Coronary artery (tissue), 2 donors: ENCODE data around the gene OXSM.

Source experiments
- DNase-seq: peaks from one replicate; pipeline ENCODE4 v3.0.0-alpha.2; 2017; ENCODE audit warnings: low spot score
- H3K27ac ChIP-seq, 2 donors: fragments of 200-600 bp; sonication (generic); one replicate each; pipeline ENCODE4 v1.5.1; 2016 to 2019
- H3K4me3 ChIP-seq: fragments of 200-600 bp; sonication (generic); 2 replicates; pipeline ENCODE4 v1.5.1; 2016; ENCODE audit warnings: mild to moderate bottlenecking, moderate library complexity
- CTCF ChIP-seq: fragments of 200-600 bp; sonication (generic); IDR thresholded peaks from one replicate; pipeline ENCODE4 v1.5.1; 2019; ENCODE audit warnings: antibody characterized with exemption

OXSM gene

GRCh38 chr3:25789596-25790556 is at the start of gene OXSM:
Gene OXSM (plus strand): TSS chr3:25790090. CDS start chr3:25791021, 931 bp downstream.
- H3K27ac ChIP-seq: peak within 1 kb of the TSS; percentile 89
- no peak for TF ChIP-seq CTCF
- peak within 1 kb of the TSS; percentile 83 for H3K4me3 ChIP-seq
- DNase-seq: peak; percentile 93

- Histone ChIP-seq H3K4me3 (no peak overlapping the region), H3K27ac (no peak overlapping the region)
- no peak for DNase-seq
- no peak for TF ChIP-seq CTCF
Measured at GRCh38 chr3:25744470-25744869, 45.4 kb upstream of the OXSM start.

GRCh38 chr3:25747033-25747432 is 42.9 kb upstream of the OXSM start:
- Histone ChIP-seq H3K4me3 (no peak overlapping the region), H3K27ac (no peak overlapping the region)
- no peak for TF ChIP-seq CTCF
- DNase-seq: no peak

GRCh38 chr3:25748189-25748588 is 41.7 kb upstream of the OXSM start:
- no peak for DNase-seq
- Histone ChIP-seq H3K4me3 (no peak overlapping the region), H3K27ac (no peak overlapping the region)
- no peak for TF ChIP-seq CTCF

- no peak for TF ChIP-seq CTCF
- Histone ChIP-seq H3K27ac (no peak overlapping the region), H3K4me3 (no peak overlapping the region)
- no peak for DNase-seq
Measured at GRCh38 chr3:25749031-25749581, 40.8 kb upstream of the OXSM start.

- no peak for TF ChIP-seq CTCF
- H3K4me3 ChIP-seq: no peak overlapping the region
- no peak for DNase-seq
- H3K27ac ChIP-seq: no peak overlapping the region
Measured at GRCh38 chr3:25751048-25751447, 38.8 kb upstream of the OXSM start.

GRCh38 chr3:25751725-25752124 is 38.2 kb upstream of the OXSM start:
- H3K4me3 ChIP-seq: no peak overlapping the region
- TF ChIP-seq CTCF: no peak
- no peak overlapping the region for H3K27ac ChIP-seq
- no peak for DNase-seq
